Measurements from ENCODE around the gene SFMBT2.

SFMBT2 gene

DNA sequence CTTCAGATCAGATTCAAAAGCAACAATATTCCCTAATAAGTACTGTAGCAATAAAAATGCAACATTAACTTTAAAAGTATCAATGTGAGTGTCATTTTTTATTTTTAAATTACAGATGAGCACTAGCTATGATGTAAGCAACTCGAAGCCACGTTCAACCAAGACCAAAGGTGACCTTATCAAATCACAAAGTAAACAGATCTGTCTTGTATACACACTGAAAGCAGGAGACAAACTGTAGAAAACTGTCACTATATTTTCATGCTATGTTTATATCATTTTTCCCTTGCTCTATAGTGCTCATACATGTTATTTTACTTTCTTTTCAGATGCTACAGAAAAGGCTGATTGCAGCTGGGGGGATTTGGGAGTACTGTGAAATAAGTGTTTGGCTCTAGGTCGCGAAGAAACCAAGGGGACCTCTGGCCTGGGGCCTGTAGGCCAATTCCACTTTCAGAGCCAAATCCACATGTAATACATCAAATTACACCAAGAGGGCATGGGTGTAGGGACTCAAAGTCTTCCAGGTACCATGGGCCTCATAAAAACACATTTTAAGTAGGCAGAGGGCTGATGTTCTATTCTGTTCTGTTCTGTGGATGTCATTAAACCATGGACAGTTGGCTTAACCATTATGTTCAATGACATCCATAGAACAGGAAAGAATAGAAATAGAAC is 245.2 kb downstream of the SFMBT2 start:
- TF ChIP-seq BHLHE40 (IDR thresholded peaks at IDR 0.05; ENCODE audit: borderline replicate concordance) (no peak), FOXA1 (IDR thresholded peaks at IDR 0.05) (no peak), TARDBP (IDR thresholded peaks at IDR 0.05) (no peak), ARNT (IDR thresholded peaks at IDR 0.05) (no peak), L3MBTL2 (conservative IDR thresholded peaks at IDR 0.05) (no peak), ELF4 (IDR thresholded peaks at IDR 0.05) (no peak), FOXK2 (IDR thresholded peaks at IDR 0.05) (no peak), CTBP1 (IDR thresholded peaks at IDR 0.05; ENCODE audit: borderline replicate concordance) (no peak), ZNF384 (IDR thresholded peaks at IDR 0.05) (no peak), SUZ12 (IDR thresholded peaks at IDR 0.05) (no peak), FOXM1 (IDR thresholded peaks at IDR 0.05; ENCODE audit: borderline replicate concordance) (no peak), NFRKB (IDR thresholded peaks at IDR 0.05) (no peak), PKNOX1 (IDR thresholded peaks at IDR 0.05) (no peak), SP1 (IDR thresholded peaks at IDR 0.05) (no peak), LEF1 (IDR thresholded peaks at IDR 0.05; ENCODE audit: borderline replicate concordance) (no peak), HDGF (IDR thresholded peaks at IDR 0.05; ENCODE audit: borderline replicate concordance) (no peak)
- DNase-seq (ENCODE audit: extremely low spot score) = no peak
- CTCF ChIA-PET = interaction anchor here (0.6 kb wide), 1 partner anchor 1625 kb away, joined by 3 read pairs; no protein-coding TSS in a partner anchor
- POLR2A ChIA-PET = no interaction called here

GRCh38 chr10:7164955-7165354 is 245.9 kb downstream of the SFMBT2 start:
- POLR2A ChIA-PET = no interaction called here

DNA sequence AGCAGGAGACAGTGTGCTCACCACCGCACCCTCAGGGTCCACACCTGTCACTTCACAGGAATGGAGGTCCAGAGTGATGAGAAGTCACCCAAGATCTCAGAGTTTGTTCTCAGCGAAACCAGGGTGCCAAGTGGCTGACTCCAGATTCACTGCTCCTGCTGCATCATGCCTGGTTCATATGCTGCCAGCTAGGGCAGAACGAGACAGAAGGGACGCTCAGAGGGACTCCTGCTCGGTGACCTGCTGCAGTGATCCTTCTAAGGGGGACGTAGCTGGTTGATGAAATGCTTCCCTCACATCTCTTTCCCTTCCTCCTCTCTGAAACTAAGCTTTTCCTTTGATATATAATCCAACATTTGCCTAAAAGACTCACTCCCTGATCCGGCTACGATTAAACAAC is 248.5 kb downstream of the SFMBT2 start:
- no peak for TF ChIP-seq CTBP1 (IDR thresholded peaks at IDR 0.05; ENCODE audit: borderline replicate concordance)
- TF ChIP-seq ZNF384 (IDR thresholded peaks at IDR 0.05) = no peak
- TF ChIP-seq ELF4 (IDR thresholded peaks at IDR 0.05) = no peak
- no peak for TF ChIP-seq PKNOX1 (IDR thresholded peaks at IDR 0.05)
- no peak for TF ChIP-seq TARDBP (IDR thresholded peaks at IDR 0.05)
- no peak for TF ChIP-seq FOXA1 (IDR thresholded peaks at IDR 0.05)
- no peak for TF ChIP-seq LEF1 (IDR thresholded peaks at IDR 0.05; ENCODE audit: borderline replicate concordance)
- TF ChIP-seq ARNT (IDR thresholded peaks at IDR 0.05) = no peak
- TF ChIP-seq BHLHE40 (IDR thresholded peaks at IDR 0.05; ENCODE audit: borderline replicate concordance) = no peak
- no peak for TF ChIP-seq SUZ12 (IDR thresholded peaks at IDR 0.05)
- TF ChIP-seq NFRKB (IDR thresholded peaks at IDR 0.05) = no peak
- no peak for TF ChIP-seq FOXM1 (IDR thresholded peaks at IDR 0.05; ENCODE audit: borderline replicate concordance)
- no peak for TF ChIP-seq HDGF (IDR thresholded peaks at IDR 0.05; ENCODE audit: borderline replicate concordance)
- no peak for TF ChIP-seq SP1 (IDR thresholded peaks at IDR 0.05)
- TF ChIP-seq FOXK2 (IDR thresholded peaks at IDR 0.05) = no peak
- no peak for TF ChIP-seq L3MBTL2 (conservative IDR thresholded peaks at IDR 0.05)
- CTCF ChIA-PET = interaction anchor here (1.1 kb wide), 1 partner anchor 242 kb away, joined by 3 read pairs; no protein-coding TSS in a partner anchor
- DNase-seq (ENCODE audit: extremely low spot score) = no peak
- POLR2A ChIA-PET = no interaction called here

More at GRCh38 chr10:7164955-7165354, 245.9 kb downstream of the SFMBT2 start:
- CTCF ChIA-PET = no interaction called here
- TF ChIP-seq L3MBTL2 (conservative IDR thresholded peaks at IDR 0.05) = no peak
- no peak for TF ChIP-seq CTBP1 (IDR thresholded peaks at IDR 0.05; ENCODE audit: borderline replicate concordance)
- TF ChIP-seq ARNT (IDR thresholded peaks at IDR 0.05) = no peak
- TF ChIP-seq TARDBP (IDR thresholded peaks at IDR 0.05) = no peak
- TF ChIP-seq BHLHE40 (IDR thresholded peaks at IDR 0.05; ENCODE audit: borderline replicate concordance) = no peak
- no peak for TF ChIP-seq HDGF (IDR thresholded peaks at IDR 0.05; ENCODE audit: borderline replicate concordance)
- TF ChIP-seq FOXA1 (IDR thresholded peaks at IDR 0.05) = no peak
- no peak for TF ChIP-seq LEF1 (IDR thresholded peaks at IDR 0.05; ENCODE audit: borderline replicate concordance)
- no peak for TF ChIP-seq FOXM1 (IDR thresholded peaks at IDR 0.05; ENCODE audit: borderline replicate concordance)
- no peak for TF ChIP-seq ZNF384 (IDR thresholded peaks at IDR 0.05)
- no peak for TF ChIP-seq SP1 (IDR thresholded peaks at IDR 0.05)
- no peak for TF ChIP-seq SUZ12 (IDR thresholded peaks at IDR 0.05)
- no peak for TF ChIP-seq NFRKB (IDR thresholded peaks at IDR 0.05)
- TF ChIP-seq ELF4 (IDR thresholded peaks at IDR 0.05) = no peak
- TF ChIP-seq PKNOX1 (IDR thresholded peaks at IDR 0.05) = no peak
- DNase-seq (ENCODE audit: extremely low spot score) = no peak

- TF ChIP-seq PKNOX1 (IDR thresholded peaks at IDR 0.05) (no peak), LEF1 (IDR thresholded peaks at IDR 0.05; ENCODE audit: borderline replicate concordance) (no peak), FOXM1 (IDR thresholded peaks at IDR 0.05; ENCODE audit: borderline replicate concordance) (no peak), HDGF (IDR thresholded peaks at IDR 0.05; ENCODE audit: borderline replicate concordance) (no peak), L3MBTL2 (conservative IDR thresholded peaks at IDR 0.05) (no peak), FOXK2 (IDR thresholded peaks at IDR 0.05) (no peak), SUZ12 (IDR thresholded peaks at IDR 0.05) (no peak), ARNT (IDR thresholded peaks at IDR 0.05) (no peak), CTBP1 (IDR thresholded peaks at IDR 0.05; ENCODE audit: borderline replicate concordance) (no peak)
- DNase-seq (ENCODE audit: extremely low spot score) = no peak
- CTCF ChIA-PET = interaction anchor here (0.7 to 1.1 kb wide), 2 partner anchors 241 to 255 kb away, joined by 3 read pairs; no protein-coding TSS in a partner anchor
- POLR2A ChIA-PET = no interaction called here
Measured at GRCh38 chr10:7161484-7162250, 249.2 kb downstream of the SFMBT2 start.

GRCh38 chr10:7159928-7160327 is 250.9 kb downstream of the SFMBT2 start:
- DNase-seq (ENCODE audit: extremely low spot score) = no peak
- ChIA-PET CTCF (no interaction called here), POLR2A (no interaction called here)
- TF ChIP-seq SP1 (IDR thresholded peaks at IDR 0.05) = no peak

Data from HEK293T (cell line).